ENCODE measurements around the gene MT2A. TPM values are rescaled to one million over a fixed set of nuclear protein-coding genes. Genes with fewer than 3 reads are reported as not detected.
A peak's percentile ranks its signal among the peaks of the same experiment; 100 is the strongest.

The MT2A gene
- total and polyA plus RNA-seq, 2 donors (not counting 1 experiment from before 2014, with no cell fraction given), result 49.2 to 113 TPM

DNA sequence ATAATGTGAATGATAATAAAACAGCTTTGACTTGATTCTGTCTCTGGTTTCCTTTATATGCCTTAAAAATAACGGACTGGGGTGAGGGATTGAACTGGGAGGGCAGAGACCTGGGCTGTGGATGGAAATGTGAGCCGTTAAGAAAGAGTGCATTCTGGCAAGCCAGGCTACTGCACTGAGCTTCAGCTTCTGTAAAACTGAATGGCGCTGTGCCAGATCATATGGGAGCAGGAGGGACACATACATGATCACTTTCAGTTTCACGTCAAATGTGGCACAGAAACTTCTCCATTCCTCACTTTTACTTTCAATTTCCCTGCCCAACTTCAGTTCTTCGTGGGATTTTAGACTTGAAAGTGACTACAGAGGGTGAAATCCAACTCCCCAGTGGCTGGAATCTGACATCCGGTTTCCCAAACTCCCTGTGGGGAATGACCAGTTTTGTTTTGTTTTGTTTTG is 1.1 kb downstream of the MT2A start:
- Histone ChIP-seq H3K27ac (ENCODE audit: insufficient read depth, low read length) (peak overlapping the region; percentile 99), H3K79me2 (ENCODE audit: control insufficient read depth, insufficient read depth, low read length) (peaks cover 11% of the 10 kb centered on the region), H3K36me3 (ENCODE audit: control insufficient read depth, insufficient read depth, low read length) (no peaks in the 10 kb centered on the region), H3K9ac (ENCODE audit: insufficient read depth, low read length) (peak overlapping the region; percentile 80), H3K4me3 (replicated peaks in 1 of 4; ENCODE audit: control extremely low read depth in 1 of 4, insufficient read depth in 1 of 4, low read depth in 3 of 4, low read length in 4 of 4) (peak overlapping the region; percentile 81 to 85 (median 84)), H2AFZ (ENCODE audit: low read length) (no peak overlapping the region), H3K27me3 (ENCODE audit: control insufficient read depth, insufficient read depth, low read length) (no peaks in the 10 kb centered on the region), H3K9me3 (ENCODE audit: control insufficient read depth, insufficient read depth, low read depth, low read length) (no peaks in the 10 kb centered on the region), H3K4me1 (ENCODE audit: control insufficient read depth, extremely low read depth, insufficient read depth, low read length) (peaks cover 45% of the 10 kb centered on the region), H4K20me1 (ENCODE audit: control insufficient read depth, extremely low read depth, insufficient read depth, low read length) (no peaks in the 10 kb centered on the region), H3K4me2 (ENCODE audit: extremely low read depth, insufficient read depth, low read length) (peak overlapping the region; percentile 90)
- peak; percentile 85 to 94 for DNase-seq (ENCODE audit: low read depth in 2 of 2)
- TF ChIP-seq, protein P1, sequence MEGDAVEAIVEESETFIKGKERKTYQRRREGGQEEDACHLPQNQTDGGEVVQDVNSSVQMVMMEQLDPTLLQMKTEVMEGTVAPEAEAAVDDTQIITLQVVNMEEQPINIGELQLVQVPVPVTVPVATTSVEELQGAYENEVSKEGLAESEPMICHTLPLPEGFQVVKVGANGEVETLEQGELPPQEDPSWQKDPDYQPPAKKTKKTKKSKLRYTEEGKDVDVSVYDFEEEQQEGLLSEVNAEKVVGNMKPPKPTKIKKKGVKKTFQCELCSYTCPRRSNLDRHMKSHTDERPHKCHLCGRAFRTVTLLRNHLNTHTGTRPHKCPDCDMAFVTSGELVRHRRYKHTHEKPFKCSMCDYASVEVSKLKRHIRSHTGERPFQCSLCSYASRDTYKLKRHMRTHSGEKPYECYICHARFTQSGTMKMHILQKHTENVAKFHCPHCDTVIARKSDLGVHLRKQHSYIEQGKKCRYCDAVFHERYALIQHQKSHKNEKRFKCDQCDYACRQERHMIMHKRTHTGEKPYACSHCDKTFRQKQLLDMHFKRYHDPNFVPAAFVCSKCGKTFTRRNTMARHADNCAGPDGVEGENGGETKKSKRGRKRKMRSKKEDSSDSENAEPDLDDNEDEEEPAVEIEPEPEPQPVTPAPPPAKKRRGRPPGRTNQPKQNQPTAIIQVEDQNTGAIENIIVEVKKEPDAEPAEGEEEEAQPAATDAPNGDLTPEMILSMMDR (conservative IDR thresholded peaks at IDR 0.05 in 1 of 2, IDR thresholded peaks at IDR 0.05 in 1 of 2; ENCODE audit: low read depth in 1 of 2, low read length in 2 of 2), result peak in 1 of 2 donors; percentile 24
- TF ChIP-seq EZH2 (IDR thresholded peaks at IDR 0.05; ENCODE audit: low read length, missing control alignments), result no peak

DNA sequence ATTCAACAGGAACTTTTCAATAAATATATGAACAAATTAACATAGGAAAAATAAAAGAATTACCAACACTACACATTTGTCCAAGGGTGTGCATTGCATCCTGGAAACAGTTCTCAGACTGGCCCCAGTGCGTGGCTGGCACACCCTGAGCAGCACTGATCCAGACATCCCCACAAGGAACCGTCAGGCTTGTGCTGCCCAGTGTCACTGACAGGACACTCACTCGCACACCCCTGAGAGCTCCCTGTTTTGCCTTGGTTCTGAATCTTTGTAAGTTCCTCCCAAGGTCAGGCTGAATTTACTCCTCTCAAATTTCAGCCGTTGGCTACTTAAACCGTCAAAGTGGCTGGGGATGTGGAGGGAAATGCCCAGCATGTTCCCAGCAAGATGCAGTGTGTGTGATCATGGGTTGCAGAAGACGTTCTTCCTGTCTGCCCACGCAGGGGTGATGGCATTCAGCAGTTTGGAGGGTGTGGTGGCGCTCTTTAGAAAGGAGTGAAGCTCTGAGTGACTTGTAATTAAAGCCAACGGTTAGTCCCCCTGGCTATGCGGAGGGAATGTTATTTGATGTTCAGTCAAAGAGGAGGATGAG is 1.7 kb downstream of the MT2A start:
- Histone ChIP-seq H3K9ac (ENCODE audit: insufficient read depth, low read length) (peak overlapping the region; percentile 80), H3K79me2 (ENCODE audit: control insufficient read depth, insufficient read depth, low read length) (peaks cover 11% of the 10 kb centered on the region), H2AFZ (ENCODE audit: low read length) (no peak overlapping the region), H3K4me3 (replicated peaks in 1 of 4; ENCODE audit: control extremely low read depth in 1 of 4, insufficient read depth in 1 of 4, low read depth in 3 of 4, low read length in 4 of 4) (peak overlapping the region; percentile 38 to 85 (median 82)), H3K36me3 (ENCODE audit: control insufficient read depth, insufficient read depth, low read length) (no peaks in the 10 kb centered on the region), H3K4me2 (ENCODE audit: extremely low read depth, insufficient read depth, low read length) (peak overlapping the region; percentile 90), H3K27ac (ENCODE audit: insufficient read depth, low read length) (peak overlapping the region; percentile 99), H3K4me1 (ENCODE audit: control insufficient read depth, extremely low read depth, insufficient read depth, low read length) (peaks cover 48% of the 10 kb centered on the region), H3K9me3 (ENCODE audit: control insufficient read depth, insufficient read depth, low read depth, low read length) (no peaks in the 10 kb centered on the region), H4K20me1 (ENCODE audit: control insufficient read depth, extremely low read depth, insufficient read depth, low read length) (no peaks in the 10 kb centered on the region), H3K27me3 (ENCODE audit: control insufficient read depth, insufficient read depth, low read length) (no peaks in the 10 kb centered on the region)
- DNase-seq (ENCODE audit: low read depth in 2 of 2), result peak; percentile 90 to 96
- TF ChIP-seq, protein P1 (conservative IDR thresholded peaks at IDR 0.05 in 1 of 2, IDR thresholded peaks at IDR 0.05 in 1 of 2; ENCODE audit: low read depth in 1 of 2, low read length in 2 of 2), result no peak
- TF ChIP-seq EZH2 (IDR thresholded peaks at IDR 0.05; ENCODE audit: low read length, missing control alignments), result no peak

DNA sequence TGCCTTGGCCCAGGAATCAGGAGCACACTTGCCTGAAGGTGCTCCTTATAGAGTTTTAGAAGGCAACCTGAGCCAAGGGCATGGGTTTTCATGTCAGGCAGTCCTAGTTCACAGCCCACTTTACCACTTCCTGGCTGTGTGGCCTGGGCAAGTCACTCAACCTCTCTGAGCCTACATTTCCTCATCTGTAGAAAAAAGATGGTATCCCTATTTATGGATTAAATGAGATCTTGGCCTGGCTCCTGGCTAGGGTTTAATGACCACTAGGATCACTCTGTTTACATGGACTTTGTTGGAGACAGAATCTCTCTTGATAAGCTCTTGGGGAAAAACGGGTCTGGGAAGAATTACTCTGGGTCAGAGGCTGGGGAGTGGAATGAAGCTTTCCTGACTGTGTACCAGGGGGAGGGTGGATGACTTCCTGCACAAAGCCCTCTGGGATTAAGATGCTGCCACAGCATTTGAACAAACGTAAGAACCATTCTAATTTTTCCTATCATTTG is 2.3 kb downstream of the MT2A start:
- Histone ChIP-seq H2AFZ (ENCODE audit: low read length) (no peak overlapping the region), H3K9me3 (ENCODE audit: control insufficient read depth, insufficient read depth, low read depth, low read length) (no peaks in the 10 kb centered on the region), H4K20me1 (ENCODE audit: control insufficient read depth, extremely low read depth, insufficient read depth, low read length) (no peaks in the 10 kb centered on the region), H3K27ac (ENCODE audit: insufficient read depth, low read length) (peak overlapping the region; percentile 99), H3K4me2 (ENCODE audit: extremely low read depth, insufficient read depth, low read length) (peak overlapping the region; percentile 90), H3K9ac (ENCODE audit: insufficient read depth, low read length) (peak overlapping the region; percentile 80), H3K4me3 (replicated peaks in 1 of 4; ENCODE audit: control extremely low read depth in 1 of 4, insufficient read depth in 1 of 4, low read depth in 3 of 4, low read length in 4 of 4) (peak overlapping the region in 3 of 4 experiments; percentile 38 to 84 (median 81)), H3K4me1 (ENCODE audit: control insufficient read depth, extremely low read depth, insufficient read depth, low read length) (peaks cover 48% of the 10 kb centered on the region), H3K36me3 (ENCODE audit: control insufficient read depth, insufficient read depth, low read length) (no peaks in the 10 kb centered on the region), H3K79me2 (ENCODE audit: control insufficient read depth, insufficient read depth, low read length) (peaks cover 11% of the 10 kb centered on the region), H3K27me3 (ENCODE audit: control insufficient read depth, insufficient read depth, low read length) (no peaks in the 10 kb centered on the region)
- DNase-seq (ENCODE audit: low read depth in 2 of 2), result peak; percentile 27 to 39
- TF ChIP-seq, protein P1 (conservative IDR thresholded peaks at IDR 0.05 in 1 of 2, IDR thresholded peaks at IDR 0.05 in 1 of 2; ENCODE audit: low read depth in 1 of 2, low read length in 2 of 2), result no peak
